ENCODE results near the gene DSE.
"Not testable (repeated sequence)": the region's sequence is repeated elsewhere in the genome, so short reads cannot be mapped to it uniquely, and the experiment has no call there.

Gene DSE

DNA sequence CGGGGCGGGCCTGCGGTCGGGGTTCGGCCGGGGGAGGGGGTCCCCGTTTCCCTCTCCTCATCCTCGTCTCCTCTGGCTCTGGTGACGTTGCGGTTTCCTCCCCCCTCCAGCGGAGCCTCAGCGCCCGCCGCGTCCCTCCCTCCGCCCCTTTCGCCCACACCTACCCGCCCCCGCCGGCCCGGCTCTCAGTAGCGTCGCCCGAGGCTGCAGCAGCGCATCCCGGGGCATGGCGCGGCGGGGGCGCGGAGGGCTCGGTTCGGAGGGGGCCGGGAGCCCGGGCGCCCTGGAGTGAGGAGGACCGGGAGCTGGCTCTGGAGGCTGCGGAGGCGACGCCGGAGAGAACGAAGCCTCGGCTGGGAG lies at the start of gene DSE:
TSS of gene DSE (plus strand) at position 188 of the 360 bp plus-strand sequence. CDS start 28,304 bp downstream, outside the sequence.
- peak in 1 of 2 experiments; percentile 37 for DNase-seq

DNA sequence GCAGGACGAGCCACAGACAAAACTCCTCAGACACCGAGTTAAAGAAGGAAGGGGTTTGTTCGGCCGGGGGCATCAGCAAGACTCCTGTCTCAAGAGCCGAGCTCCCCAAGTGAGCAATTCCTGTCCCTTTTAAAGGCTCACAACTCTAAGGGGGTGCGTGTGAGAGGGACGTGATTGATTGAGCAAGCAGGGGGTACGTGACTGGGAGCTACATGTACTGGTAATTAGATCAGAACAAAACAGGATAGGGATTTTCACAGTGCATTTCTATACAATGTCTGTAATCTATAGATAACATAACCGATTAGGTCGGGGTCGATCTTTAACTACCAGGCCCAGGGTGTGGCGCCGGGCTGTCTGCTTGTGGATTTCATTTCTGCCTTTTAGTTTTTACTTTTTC lies 48.8 kb upstream of the DSE start:
- not testable (repeated sequence) for DNase-seq

DNA sequence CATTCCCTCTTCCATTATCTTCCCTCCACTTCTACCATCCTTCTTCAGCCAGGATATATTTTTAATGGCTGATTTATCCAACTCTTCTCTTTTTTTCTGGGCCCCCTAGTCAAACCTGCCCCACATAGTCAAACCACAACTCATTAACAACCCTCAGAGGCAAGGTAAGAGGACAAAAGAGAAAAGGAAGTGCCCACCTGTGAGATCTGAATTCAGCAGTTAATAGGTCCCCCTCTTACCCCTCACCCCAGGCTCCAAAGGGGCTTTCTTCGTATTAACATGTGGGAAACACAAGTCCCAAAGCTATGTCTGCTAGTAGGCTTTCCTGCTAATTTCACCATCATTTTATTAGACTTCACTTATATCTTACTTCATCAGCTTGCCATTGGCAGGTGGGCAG lies 46.9 kb upstream of the DSE start:
- no peak for DNase-seq

GRCh38 chr6:116325634-116326132 lies 45.1 kb upstream of the DSE start:
- not testable (repeated sequence) for DNase-seq

DNA sequence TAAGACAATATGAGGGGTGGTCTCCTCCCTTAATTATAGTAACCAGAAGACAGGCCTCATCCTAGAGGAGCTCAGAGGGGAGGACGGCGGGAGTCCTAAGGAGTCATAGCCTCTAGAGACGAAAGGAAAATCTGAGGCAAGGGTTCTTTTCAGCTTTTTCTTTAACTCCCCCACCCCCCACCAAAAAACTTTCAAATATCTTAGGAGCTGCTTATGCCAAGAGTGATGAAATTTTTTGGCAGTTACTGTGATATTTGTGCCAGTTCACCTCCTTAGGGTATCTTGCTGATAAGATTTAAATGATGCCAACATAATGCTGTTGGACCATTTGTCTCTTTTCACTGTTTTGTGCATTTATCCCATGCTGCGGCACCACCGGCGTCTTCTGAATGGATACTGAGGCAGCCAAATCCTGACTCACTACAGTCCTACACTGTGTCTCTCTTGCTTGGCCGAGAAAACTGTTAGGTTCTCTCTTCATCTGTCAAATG lies 44.5 kb upstream of the DSE start:
- no peak for DNase-seq

GRCh38 chr6:116326996-116327395 lies 43.8 kb upstream of the DSE start:
- DNase-seq, result no peak

DNA sequence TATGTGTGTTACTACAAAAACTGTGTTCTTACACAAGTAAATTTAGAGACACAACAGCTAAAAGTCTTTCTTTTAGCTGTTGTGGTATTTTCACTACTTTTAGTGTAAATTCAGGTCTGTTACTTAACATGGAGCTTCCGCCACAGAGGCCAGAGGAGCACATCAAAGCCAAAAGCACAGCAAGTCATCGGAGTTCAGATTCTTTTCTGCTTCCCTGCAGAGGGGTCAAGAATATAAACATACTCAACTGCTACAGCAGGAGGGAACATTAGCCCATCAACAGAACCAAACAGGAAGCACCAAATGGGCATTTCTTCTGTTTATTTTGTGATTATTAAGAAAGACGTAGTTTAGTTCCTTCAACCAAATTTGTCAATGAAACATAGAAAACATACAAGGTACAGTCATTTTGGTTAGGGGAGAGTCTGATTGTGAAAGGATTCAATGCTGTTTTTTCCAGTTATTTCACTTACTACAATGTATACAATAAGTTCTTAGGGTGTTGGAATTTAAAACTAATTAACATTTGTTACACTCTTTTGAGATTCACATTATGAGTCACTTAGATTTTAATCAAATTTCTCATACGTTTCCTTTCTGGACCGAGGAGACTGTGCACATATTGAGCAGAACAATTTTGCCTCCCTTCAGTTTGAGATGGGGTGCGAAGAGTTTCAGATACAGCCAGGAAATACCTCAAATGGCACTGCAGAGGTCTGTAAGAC lies 42.8 kb upstream of the DSE start:
- DNase-seq, result no peak

DNA sequence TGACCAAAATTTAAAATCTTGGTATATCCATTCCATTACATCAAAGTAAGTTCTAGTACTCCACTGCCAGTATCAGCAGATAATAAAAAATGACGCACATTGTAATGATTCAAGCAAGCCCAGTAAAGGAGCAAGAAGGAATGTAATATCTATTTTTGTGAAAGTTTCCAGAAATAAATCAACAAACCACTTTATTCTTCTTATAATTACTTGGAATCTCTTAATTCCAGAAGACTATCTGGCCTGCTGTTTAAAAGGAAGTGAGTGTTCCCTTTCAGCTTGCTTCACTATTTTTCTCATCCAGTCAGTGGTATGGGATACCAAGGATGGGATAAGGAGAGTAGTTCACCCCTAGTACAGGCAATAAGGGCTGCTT lies 42.2 kb upstream of the DSE start:
- DNase-seq, result no peak

DNA sequence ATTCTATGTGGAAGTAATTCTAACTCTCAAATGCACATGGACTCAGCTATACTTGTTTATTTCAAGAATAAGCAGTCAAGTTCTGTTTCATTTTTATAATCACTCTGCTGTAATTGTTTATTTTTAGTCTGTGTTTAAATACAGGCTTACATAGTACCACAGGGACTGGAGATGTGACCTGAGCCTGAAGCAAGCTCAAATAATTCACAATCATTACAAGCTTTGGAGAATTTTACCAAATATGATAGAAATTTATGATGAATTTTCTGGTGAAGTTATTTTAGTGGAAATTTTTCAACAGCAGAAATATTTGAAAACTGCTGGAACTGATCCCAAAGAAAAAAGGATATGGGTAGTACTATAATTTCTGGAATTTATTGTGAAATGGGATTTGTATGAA lies 41.6 kb upstream of the DSE start:
- DNase-seq, result no peak

DNA sequence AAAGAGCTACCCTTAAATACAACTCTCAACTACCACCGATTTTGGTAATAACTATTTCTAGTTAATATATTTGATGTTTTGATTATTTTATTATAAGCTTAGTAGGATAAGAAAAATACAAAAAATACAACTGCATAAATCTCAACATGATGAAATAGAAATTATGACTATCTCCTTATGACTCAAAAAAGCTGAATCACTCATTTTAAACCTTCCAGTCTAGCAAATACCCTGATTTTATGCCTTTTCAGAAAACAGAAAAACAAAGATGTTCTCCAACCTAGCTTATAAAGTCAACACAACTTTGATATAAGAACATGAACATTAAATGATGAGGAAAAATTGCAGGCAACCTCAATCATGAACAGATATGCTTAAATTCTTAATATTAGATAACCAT lies 40.2 kb upstream of the DSE start:
- DNase-seq, result no peak

- DNase-seq, result no peak
Observed at GRCh38 chr6:116332096-116332495, 38.7 kb upstream of the DSE start.

- DNase-seq, result not testable (repeated sequence)
Observed at GRCh38 chr6:116334638-116335409, 35.9 kb upstream of the DSE start.

- DNase-seq, result no peak
Observed at GRCh38 chr6:116335612-116336215, 35.0 kb upstream of the DSE start.

DNA sequence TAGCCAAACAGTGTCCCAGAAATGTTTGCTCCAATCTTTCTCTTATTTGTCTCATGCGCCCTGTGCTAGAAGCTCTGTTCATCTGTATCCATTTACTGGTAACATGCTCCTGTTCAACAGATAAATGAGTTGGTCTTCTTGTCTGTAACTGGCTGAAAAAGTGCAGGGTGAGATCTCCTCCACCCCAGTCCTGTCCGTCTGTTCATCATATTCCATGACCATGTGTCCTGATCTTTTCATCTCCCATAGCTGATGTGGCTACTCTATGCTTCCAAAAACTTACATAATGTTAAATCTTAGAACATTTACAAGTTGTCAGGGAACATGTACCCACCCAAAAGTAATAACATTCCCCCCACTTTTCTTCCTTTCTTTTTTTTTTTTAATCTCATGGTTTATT lies 31.8 kb upstream of the DSE start:
- no peak for DNase-seq

DNA sequence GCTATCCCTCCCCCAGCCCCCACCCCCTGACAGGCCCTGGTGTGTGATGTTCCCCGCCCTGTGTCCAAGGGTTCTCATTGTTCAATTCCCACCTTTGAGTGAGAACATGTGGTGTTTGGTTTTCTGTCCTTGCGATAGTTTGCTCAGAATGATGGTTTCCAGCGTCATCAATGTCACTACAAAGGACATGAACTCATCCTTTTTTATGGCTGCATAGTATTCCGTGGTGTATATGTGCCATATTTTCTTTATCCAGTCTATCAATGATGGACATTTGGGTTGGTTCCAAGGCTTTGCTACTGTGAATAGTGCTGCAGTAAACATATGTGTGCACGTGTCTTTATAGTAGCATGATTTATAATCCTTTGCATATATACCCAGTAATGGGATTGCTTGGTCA lies 30.1 kb upstream of the DSE start:
- DNase-seq, result not testable (repeated sequence)

GRCh38 chr6:116349216-116349615 lies 21.5 kb upstream of the DSE start:
- no peak for DNase-seq

- DNase-seq, result no peak
Observed at GRCh38 chr6:116351101-116351500, 19.6 kb upstream of the DSE start.

DNA sequence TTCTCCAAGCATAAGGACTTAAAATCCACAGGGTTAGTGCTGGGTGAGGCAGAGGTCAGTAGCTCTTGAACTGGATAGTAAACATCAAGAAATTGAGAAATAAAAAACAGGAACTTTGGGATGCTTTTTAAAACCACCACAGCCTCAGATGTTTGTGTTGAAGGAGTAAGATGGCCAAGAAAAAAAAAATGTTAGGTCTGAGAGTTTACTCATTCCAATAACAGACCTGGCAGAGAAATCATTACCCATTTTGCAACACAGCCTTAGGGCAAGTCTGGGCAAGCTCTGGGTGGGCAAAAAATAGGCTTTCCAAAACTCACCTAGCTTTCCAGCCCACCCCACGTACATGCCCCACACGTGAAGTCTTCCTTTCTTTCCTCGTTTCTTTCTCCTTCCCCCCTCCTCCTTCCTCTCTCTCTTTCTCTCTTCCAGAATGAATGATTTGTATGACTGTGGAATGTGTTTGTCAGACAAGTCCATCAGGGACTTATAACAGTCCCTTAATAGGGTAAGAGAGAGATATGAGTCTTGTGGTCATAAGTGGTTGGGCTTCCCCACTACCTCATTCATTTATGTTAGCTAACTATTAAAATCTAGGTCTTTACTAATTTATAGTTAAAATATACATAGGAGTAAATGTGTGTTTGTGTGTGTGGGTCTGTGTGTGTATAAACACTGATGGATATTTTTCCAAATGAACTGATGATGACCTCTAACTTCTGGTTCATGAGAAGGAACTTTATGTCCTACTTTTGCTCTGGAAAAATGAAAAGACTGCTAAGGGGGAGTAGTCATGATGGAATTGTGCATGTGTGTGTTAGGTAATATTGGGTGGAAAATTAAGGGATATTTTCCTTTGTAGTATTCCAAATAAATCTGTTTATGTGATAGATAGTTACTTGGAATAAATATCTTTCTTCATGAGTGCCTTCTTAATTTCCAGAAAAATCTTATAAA lies 18.0 kb upstream of the DSE start:
- DNase-seq, result no peak

DNA sequence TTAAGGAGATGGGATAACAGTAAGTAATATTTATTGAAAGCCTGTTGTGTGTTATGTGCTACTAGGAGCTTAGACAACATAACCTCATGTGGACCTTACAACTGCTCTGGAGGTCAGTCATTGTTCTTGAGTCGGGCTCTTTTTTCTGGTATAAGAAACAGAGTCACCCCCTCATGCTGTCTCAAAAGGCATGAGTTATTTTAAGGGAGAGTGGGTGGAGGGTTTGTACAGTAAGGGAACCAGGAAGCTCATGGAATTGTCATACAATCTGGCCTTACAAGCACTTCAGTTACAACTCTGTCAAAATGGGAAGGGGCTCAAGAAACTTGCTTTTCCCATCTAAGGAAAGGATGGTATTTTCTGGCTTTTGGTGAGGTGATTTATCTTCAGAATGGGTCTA lies 16.5 kb upstream of the DSE start:
- no peak for DNase-seq

GRCh38 chr6:116355796-116356195 lies 15.0 kb upstream of the DSE start:
- DNase-seq, result no peak

DNA sequence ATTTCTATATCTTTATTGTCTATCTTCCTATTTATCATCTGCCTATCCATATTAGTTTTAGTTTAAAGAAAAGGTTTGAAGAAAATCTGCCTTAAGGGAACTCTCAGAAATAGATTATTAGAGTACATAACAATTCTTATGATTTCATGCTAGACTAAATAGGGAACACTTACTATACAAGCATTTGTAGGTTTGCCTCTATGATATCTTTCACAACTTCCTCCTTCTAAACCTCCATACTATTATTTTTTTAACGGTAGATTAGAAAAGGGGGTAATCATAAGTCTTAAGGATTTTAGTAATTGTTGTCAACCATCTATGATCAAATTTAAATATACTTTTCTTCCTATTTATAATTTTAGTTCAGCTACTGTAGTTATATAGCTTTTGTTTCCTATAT lies 11.6 kb upstream of the DSE start:
- no peak for DNase-seq

DNA sequence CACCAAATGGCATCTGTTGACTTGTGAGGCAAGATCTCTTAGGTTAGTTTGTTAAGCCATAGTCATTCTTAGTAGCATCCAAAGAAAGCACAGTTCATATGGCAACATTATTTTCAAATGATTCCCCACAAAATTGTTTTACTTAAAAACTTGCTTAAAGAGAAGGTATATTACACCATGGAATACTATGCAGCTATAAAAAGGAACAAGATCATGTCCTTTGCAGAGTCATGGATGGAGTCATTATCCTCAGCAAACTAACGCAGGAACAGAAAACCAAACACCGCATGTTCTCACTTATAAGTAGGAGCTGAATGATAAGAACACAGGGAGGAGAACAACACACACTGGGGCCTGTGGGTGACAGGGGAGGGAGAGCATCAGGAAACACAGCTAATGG lies 10.9 kb upstream of the DSE start:
- DNase-seq, result no peak

GRCh38 chr6:116362276-116362675 lies 8.5 kb upstream of the DSE start:
- DNase-seq, result no peak
